H1 (cell line): ENCODE measurements around the gene UGGT2. TPM values are rescaled to one million over a fixed set of nuclear protein-coding genes. Genes with fewer than 3 reads are reported as not detected.

Experiments
- CTCF ChIA-PET: fragments of 300-600 bp; sonication (Branson Sonifier 250); formaldehyde crosslinking; loops from one replicate; lab custom pipeline; 2021; ENCODE audit not compliant: partially characterized antibody; lab: Charles Lee
- POLR2A ChIA-PET: fragments of 300-600 bp; sonication (Branson Sonifier 250); formaldehyde crosslinking; loops from one replicate; lab custom pipeline; 2021; ENCODE audit warnings: inconsistent platforms; ENCODE audit not compliant: partially characterized antibody; lab: Charles Lee
- DNase-seq, 2 experiments: peaks; one replicate each; pipeline versions ENCODE4 v3.0.0 to v3.0.0-alpha.2; 2010 to 2022; ENCODE audit warnings: low spot score in 2 of 2, low read depth in 1 of 2, mixed read lengths in 1 of 2
- FAIRE-seq: peaks from 2 replicates; lab custom pipeline; 2011; peaks lifted over from hg19 to GRCh38; lab: Jason Lieb, UNC
- H2AFZ ChIP-seq: 2 replicates; pipeline ENCODE4 v1.8.1; 2012; ENCODE audit warnings: low read length, inconsistent platforms
- H2AK5ac ChIP-seq: 2 replicates; pipeline ENCODE4 v1.6.1; 2013; ENCODE audit warnings: low read depth, low read length
- H2BK120ac ChIP-seq: replicated peaks from 2 replicates; pipeline ENCODE3; 2013; ENCODE audit warnings: low read depth, low read length, inconsistent platforms
- H2BK12ac ChIP-seq: 2 replicates; pipeline ENCODE4 v1.6.1; 2013; ENCODE audit warnings: low read depth, low read length
- H2BK15ac ChIP-seq: 2 replicates; pipeline ENCODE4 v1.6.1; 2013; ENCODE audit warnings: low read length
- H2BK20ac ChIP-seq: 2 replicates; pipeline ENCODE4 v1.6.1; 2013; ENCODE audit warnings: low read length
- H2BK5ac ChIP-seq: 2 replicates; pipeline ENCODE4 v1.6.1; 2013; ENCODE audit warnings: low read depth, low read length
- H3K14ac ChIP-seq: 2 replicates; pipeline ENCODE4 v1.6.1; 2013; ENCODE audit warnings: inconsistent platforms; ENCODE audit not compliant: insufficient read length
- H3K18ac ChIP-seq: 2 replicates; pipeline ENCODE4 v1.6.1; 2013; ENCODE audit warnings: low read length; ENCODE audit errors: extremely low read depth
- H3K23ac ChIP-seq: 2 replicates; pipeline ENCODE4 v1.6.1; 2013; ENCODE audit warnings: inconsistent platforms; ENCODE audit not compliant: insufficient read length
- H3K23me2 ChIP-seq: 2 replicates; pipeline ENCODE4 v1.6.1; 2013; ENCODE audit warnings: low read depth, low read length
- H3K27ac ChIP-seq: 2 replicates; pipeline ENCODE4 v1.6.1; 2011; ENCODE audit warnings: low read depth, low read length, inconsistent platforms
- H3K27me3 ChIP-seq, 4 experiments: replicated peaks in 1 of 4; 1 replicate in 1 of 4; 2 replicates in 3 of 4; pipeline versions ENCODE4 v1.6.1 to v1.8.1; 2011 to 2013; ENCODE audit warnings: low read length in 3 of 4, mild to moderate bottlenecking in 3 of 4, inconsistent platforms in 2 of 4, mixed read lengths in 2 of 4, moderate library complexity in 1 of 4; ENCODE audit not compliant: control insufficient read depth in 3 of 4, insufficient read depth in 3 of 4; ENCODE audit errors: extremely low read depth in 1 of 4
- H3K36me3 ChIP-seq, 4 experiments: 2 replicates each; pipeline versions ENCODE4 v1.6.1 to v1.8.1; 2011 to 2013; ENCODE audit warnings: mild to moderate bottlenecking in 4 of 4, low read length in 3 of 4, moderate library complexity in 2 of 4, control low read depth in 1 of 4, inconsistent platforms in 1 of 4; ENCODE audit not compliant: insufficient read depth in 4 of 4, control insufficient read depth in 2 of 4
- H3K4ac ChIP-seq: replicated peaks from 2 replicates; pipeline ENCODE3; 2013; ENCODE audit warnings: low read length, low read depth, mixed read lengths, inconsistent platforms; ENCODE audit not compliant: insufficient read length
- H3K4me1 ChIP-seq, 4 experiments: replicated peaks in 1 of 4; 1 replicate in 1 of 4; 2 replicates in 3 of 4; pipeline versions ENCODE4 v1.6.1 to v1.8.1; 2011 to 2013; ENCODE audit warnings: low read length in 3 of 4, inconsistent platforms in 2 of 4, mixed read lengths in 1 of 4; ENCODE audit not compliant: insufficient read depth in 4 of 4, control insufficient read depth in 3 of 4
- H3K4me2 ChIP-seq, 2 experiments: 2 replicates each; pipeline versions ENCODE4 v1.6.1 to v1.8.1; 2011 to 2013; ENCODE audit warnings: low read depth in 2 of 2, low read length in 2 of 2, control low read depth in 1 of 2, inconsistent platforms in 1 of 2, mild to moderate bottlenecking in 1 of 2; ENCODE audit not compliant: insufficient read depth in 1 of 2
- H3K4me3 ChIP-seq, 4 experiments: fragments of 200-600, 300-600 bp in 1 of 4; sonication (generic), shearing (Covaris generic), sonication (Bioruptor Twin) in 1 of 4; 2 replicates each; pipeline versions ENCODE4 v1.5.1 to v1.8.1; 2011 to 2016; ENCODE audit warnings: low read length in 4 of 4, low read depth in 3 of 4, control low read depth in 2 of 4, inconsistent platforms in 2 of 4, mild to moderate bottlenecking in 2 of 4, mixed read lengths in 1 of 4, moderate library complexity in 1 of 4; ENCODE audit not compliant: insufficient read depth in 2 of 4; ENCODE audit errors: extremely low read depth in 1 of 4
- H3K56ac ChIP-seq: replicated peaks from 2 replicates; pipeline ENCODE3; 2013; ENCODE audit warnings: low read depth, mild to moderate bottlenecking, mixed read lengths, low read length, inconsistent platforms; ENCODE audit not compliant: insufficient read length
- H3K79me1 ChIP-seq: 2 replicates; pipeline ENCODE4 v1.6.1; 2013; ENCODE audit warnings: low read depth, low read length, control low read depth
- H3K79me2 ChIP-seq, 2 experiments: 2 replicates each; pipeline versions ENCODE4 v1.6.1 to v1.8.1; 2012 to 2013; ENCODE audit warnings: low read length in 2 of 2, mild to moderate bottlenecking in 2 of 2, inconsistent platforms in 1 of 2; ENCODE audit not compliant: insufficient read depth in 2 of 2, control insufficient read depth in 1 of 2
- H3K9ac ChIP-seq, 4 experiments: replicated peaks in 1 of 4; 1 replicate in 1 of 4; 2 replicates in 3 of 4; pipeline versions ENCODE4 v1.6.1 to v1.8.1; 2011 to 2013; ENCODE audit warnings: low read depth in 3 of 4, low read length in 3 of 4, control low read depth in 2 of 4, mild to moderate bottlenecking in 2 of 4, moderate library complexity in 2 of 4, inconsistent platforms in 1 of 4; ENCODE audit errors: extremely low read depth in 1 of 4
- H3K9me3 ChIP-seq, 2 experiments: 2 replicates each; pipeline versions ENCODE4 v1.6.1 to v1.8.1; 2012 to 2013; ENCODE audit warnings: mild to moderate bottlenecking in 2 of 2, moderate library complexity in 2 of 2, control low read depth in 1 of 2, inconsistent platforms in 1 of 2, low read depth in 1 of 2, low read length in 1 of 2, mixed read lengths in 1 of 2; ENCODE audit not compliant: insufficient read depth in 2 of 2
- H4K20me1 ChIP-seq, 2 experiments: replicated peaks in 1 of 2; 2 replicates each; pipeline versions ENCODE3 to v1.8.1; 2011 to 2013; ENCODE audit warnings: inconsistent platforms in 2 of 2, low read length in 2 of 2, mild to moderate bottlenecking in 1 of 2; ENCODE audit not compliant: insufficient read depth in 2 of 2, control insufficient read depth in 1 of 2
- H4K5ac ChIP-seq: 2 replicates; pipeline ENCODE4 v1.6.1; 2013; ENCODE audit warnings: low read length, low read depth, mixed read lengths, inconsistent platforms; ENCODE audit not compliant: insufficient read length
- H4K8ac ChIP-seq: 2 replicates; pipeline ENCODE4 v1.8.0; 2013; ENCODE audit warnings: mild to moderate bottlenecking, moderate library complexity, low read length, inconsistent platforms; ENCODE audit not compliant: insufficient read depth; ENCODE audit errors: extremely low read depth
- H4K91ac ChIP-seq: replicated peaks from 2 replicates; pipeline ENCODE3; 2013; ENCODE audit warnings: low read length, mixed read lengths, inconsistent platforms; ENCODE audit not compliant: insufficient read length
- BACH1 ChIP-seq: IDR thresholded peaks from 2 replicates; pipeline ENCODE4 v1.6.1; 2012; ENCODE audit warnings: low read length, improper control_type of control experiment
- BCL11A ChIP-seq, 2 experiments: IDR thresholded peaks; one replicate each; pipeline ENCODE4 v1.6.1; 2011; ENCODE audit warnings: low read depth in 2 of 2, low read length in 2 of 2, mild to moderate bottlenecking in 2 of 2
- TBP ChIP-seq: IDR thresholded peaks from 2 replicates; pipeline ENCODE4 v1.6.1; 2011; ENCODE audit warnings: low read depth, low read length, improper control_type of control experiment
- whole genome bisulfite sequencing, 2 experiments: shearing (Covaris generic) in 1 of 2; methylation state at CpG; one replicate each; pipeline versions ENCODE4 v1.1.6 to v1.1.7; 2013 to 2015; ENCODE audit warnings: low lambda C conversion rate in 2 of 2, mixed read lengths in 2 of 2, inconsistent platforms in 1 of 2, low coverage in 1 of 2, missing lambda C conversion rate in 1 of 2; ENCODE audit not compliant: insufficient replicate concordance in 2 of 2, insufficient coverage in 1 of 2, insufficient read length in 1 of 2; ENCODE audit errors: extremely low coverage in 1 of 2, missing lambda C conversion rate in 1 of 2; 5-methylcytosine and 5-hydroxymethylcytosine counted together
- polyA plus RNA-seq, 7 experiments: library from polyadenylated mRNA; depleted of rRNA in 3 of 7; stranded (reverse) in 5 of 7; unstranded in 2 of 7; fragments of >200 nt in 5 of 7; fragments of 200-250 nt in 2 of 7; gene quantifications; 1 replicate in 5 of 7; 2 replicates in 1 of 7; 4 replicates in 1 of 7; pipeline versions ENCODE4 v1.2.1 to v1.2.3, GENCODE V29; 2011 to 2013; ENCODE audit warnings: missing spikeins in 2 of 7, mixed read lengths in 2 of 7
- total RNA-seq: library from RNA; stranded (reverse); fragmentation: NEBNext Ultra II Directional; extraction: Animal tissue kit (Norgen Biotek cat#: 25700); gene quantifications from 2 replicates; pipeline ENCODE4 v1.2.1, GENCODE V29; 2021
- TF ChIP-seq, protein P1 (sequence below), 3 experiments: IDR thresholded peaks; 1 replicate in 2 of 3; 2 replicates in 1 of 3; pipeline versions ENCODE4 v1.5.1 to v1.6.1; 2011; ENCODE audit warnings: low read length in 3 of 3, mild to moderate bottlenecking in 3 of 3, inconsistent platforms in 2 of 3, low read depth in 1 of 3, moderate library complexity in 1 of 3; ENCODE audit not compliant: insufficient read depth in 1 of 3; ENCODE audit errors: control extremely low read depth in 1 of 3

UGGT2 gene
- total and polyA plus RNA-seq, 2 of the 8 experiments (the other 6 are each of a cell fraction or from before 2014, with no cell fraction given): 5.9 to 25.1 TPM

DNA sequence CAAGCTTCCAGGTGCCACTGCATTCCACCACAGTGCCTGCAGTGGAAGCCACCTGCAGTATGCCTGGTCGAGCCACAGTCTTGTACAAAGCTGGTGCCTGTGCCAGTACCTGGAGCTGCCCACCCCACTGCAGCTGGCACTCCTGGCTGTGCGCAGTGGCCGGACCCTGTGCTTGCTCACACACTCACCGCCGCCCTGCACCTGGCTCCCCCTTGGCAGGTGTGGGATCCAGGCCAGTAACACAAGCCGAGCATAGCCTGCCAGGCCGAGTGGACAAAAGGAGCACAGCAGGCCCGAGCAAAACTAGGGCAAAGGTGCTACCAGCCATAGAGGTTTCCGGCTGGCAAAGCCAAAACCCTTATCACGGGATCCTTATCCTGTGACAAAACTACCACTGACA lies 18.5 kb downstream of the UGGT2 start:
- H3K4me3 ChIP-seq: no peak overlapping the region

More for the DNA sequence above, 18.5 kb downstream of the UGGT2 start:
- FAIRE-seq (no peak), DNase-seq (no peak)
- Histone ChIP-seq H3K4ac (no peak overlapping the region), H2BK20ac (no peak overlapping the region), H3K36me3 (peaks cover 0 to 3% (median 0%) of the 10 kb centered on the region in 4 experiments; a peak in 2 of 8 replicates), H4K20me1 (peaks cover 2 to 14% of the 10 kb centered on the region in 2 experiments), H2AK5ac (no peak overlapping the region), H3K23ac (no peak overlapping the region), H4K91ac (no peak overlapping the region), H4K8ac (no peak overlapping the region), H2BK5ac (no peak overlapping the region; the same call in 1 of the 2 replicates), H2BK12ac (no peak overlapping the region), H3K27me3 (no peaks in the 10 kb centered on the region), H3K4me2 (no peak overlapping the region; a peak in 1 of 4 replicates), H2BK120ac (no peak overlapping the region), H3K18ac (peak overlapping the region; percentile 27; the same call in 1 of the 2 replicates), H3K14ac (no peak overlapping the region), H3K79me1 (peaks cover 17% of the 10 kb centered on the region; the same call in 1 of the 2 replicates), H2BK15ac (no peak overlapping the region), H3K27ac (no peak overlapping the region), H3K4me1 (peaks cover 0 to 14% (median 2%) of the 10 kb centered on the region in 4 experiments; a peak in 1 of 7 replicates), H3K9ac (no peak overlapping the region), H4K5ac (no peak overlapping the region), H3K23me2 (no peaks in the 10 kb centered on the region), H3K9me3 (no peaks in the 10 kb centered on the region), H2AFZ (no peak overlapping the region), H3K79me2 (peaks cover 0 to 78% of the 10 kb centered on the region in 2 experiments; a peak in 2 of 4 replicates), H3K56ac (no peak overlapping the region)
- CTCF ChIA-PET: interaction anchor here (0.5 to 2.4 kb wide), 7 partner anchors 11 to 959 kb away, joined by 3 to 10 read pairs (median 4); no protein-coding TSS in a partner anchor
- TF ChIP-seq, protein P1, sequence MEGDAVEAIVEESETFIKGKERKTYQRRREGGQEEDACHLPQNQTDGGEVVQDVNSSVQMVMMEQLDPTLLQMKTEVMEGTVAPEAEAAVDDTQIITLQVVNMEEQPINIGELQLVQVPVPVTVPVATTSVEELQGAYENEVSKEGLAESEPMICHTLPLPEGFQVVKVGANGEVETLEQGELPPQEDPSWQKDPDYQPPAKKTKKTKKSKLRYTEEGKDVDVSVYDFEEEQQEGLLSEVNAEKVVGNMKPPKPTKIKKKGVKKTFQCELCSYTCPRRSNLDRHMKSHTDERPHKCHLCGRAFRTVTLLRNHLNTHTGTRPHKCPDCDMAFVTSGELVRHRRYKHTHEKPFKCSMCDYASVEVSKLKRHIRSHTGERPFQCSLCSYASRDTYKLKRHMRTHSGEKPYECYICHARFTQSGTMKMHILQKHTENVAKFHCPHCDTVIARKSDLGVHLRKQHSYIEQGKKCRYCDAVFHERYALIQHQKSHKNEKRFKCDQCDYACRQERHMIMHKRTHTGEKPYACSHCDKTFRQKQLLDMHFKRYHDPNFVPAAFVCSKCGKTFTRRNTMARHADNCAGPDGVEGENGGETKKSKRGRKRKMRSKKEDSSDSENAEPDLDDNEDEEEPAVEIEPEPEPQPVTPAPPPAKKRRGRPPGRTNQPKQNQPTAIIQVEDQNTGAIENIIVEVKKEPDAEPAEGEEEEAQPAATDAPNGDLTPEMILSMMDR (IDR thresholded peaks at IDR 0.05; ENCODE audit: control extremely low read depth in 1 of 3, insufficient read depth in 1 of 3, low read depth in 1 of 3, low read length in 3 of 3): no peak
- TF ChIP-seq TBP (no peak), BCL11A (IDR thresholded peaks at IDR 0.05; ENCODE audit: low read depth in 2 of 2, low read length in 2 of 2) (no peak), BACH1 (no peak)
- WGBS, 2 experiments: 89% methylated on average over 10 of the region's 10 CpGs; no CpG with 5 or more reads in 1 of the 2 experiments
- POLR2A ChIA-PET: interaction anchor here (1.1 to 2.2 kb wide), 2 partner anchors 14 to 18 kb away, joined by 3 to 13 read pairs; partner anchors contain the start of gene UGGT2
